Retinal pigment epithelial cell (primary cell): ENCODE measurements around the gene ZFYVE9.
"Not testable (repeated sequence)": the region's sequence is repeated elsewhere in the genome, so short reads cannot be mapped to it uniquely, and the experiment has no call there.

Source experiments
- DNase-seq: peaks from one replicate; pipeline ENCODE4 v3.0.0-alpha.2; 2010; ENCODE audit warnings: low read depth
- H3K4me3 ChIP-seq: 2 replicates; pipeline ENCODE4 v1.5.1; 2011; ENCODE audit warnings: mild to moderate bottlenecking, low read length, control low read depth, moderate library complexity
- CTCF ChIP-seq: conservative IDR thresholded peaks from 2 replicates; pipeline ENCODE4 v1.5.1; 2011; ENCODE audit warnings: low read depth, low read length, control low read depth, inconsistent platforms

The ZFYVE9 gene

DNA sequence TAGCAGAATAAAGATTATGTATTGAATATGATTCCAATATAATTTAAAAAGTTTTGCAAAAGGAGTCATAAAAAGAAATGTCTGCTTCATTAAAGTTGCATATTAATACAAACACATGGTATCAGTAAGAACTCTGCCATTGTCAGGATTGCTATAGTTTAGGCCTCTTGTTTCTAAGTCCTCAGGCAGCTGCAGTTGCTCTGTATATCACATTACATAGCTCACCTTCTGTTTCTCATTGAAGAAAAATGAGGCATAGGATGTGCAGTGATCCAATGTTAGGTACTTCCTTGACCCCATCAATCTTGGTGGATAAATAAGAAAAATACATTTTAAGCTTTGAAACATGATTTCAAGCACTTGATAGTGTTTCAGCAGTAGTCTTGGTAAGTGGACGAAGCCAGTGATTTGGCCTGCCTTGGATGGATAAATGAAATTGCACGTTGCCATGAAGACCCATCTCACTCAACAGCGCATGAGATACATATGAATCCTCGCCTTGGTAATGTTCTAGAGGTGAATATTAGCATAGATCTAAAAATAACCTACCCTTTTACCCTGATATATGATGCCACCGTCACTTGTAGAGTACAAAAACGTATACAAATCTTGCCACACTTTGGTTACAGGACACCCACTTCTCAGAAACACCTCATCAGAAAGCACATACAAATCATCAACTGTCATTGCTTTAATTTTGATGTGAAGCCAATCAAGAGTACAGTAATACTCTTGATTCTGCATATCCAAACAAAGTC lies 25.3 kb downstream of the ZFYVE9 start:
- H3K4me3 ChIP-seq, result no peak overlapping the region
- no peak for DNase-seq
- TF ChIP-seq CTCF, result no peak

GRCh38 chr1:52168373-52169080 lies 26.6 kb downstream of the ZFYVE9 start:
- H3K4me3 ChIP-seq, result no peak overlapping the region
- no peak for DNase-seq
- no peak for TF ChIP-seq CTCF

DNA sequence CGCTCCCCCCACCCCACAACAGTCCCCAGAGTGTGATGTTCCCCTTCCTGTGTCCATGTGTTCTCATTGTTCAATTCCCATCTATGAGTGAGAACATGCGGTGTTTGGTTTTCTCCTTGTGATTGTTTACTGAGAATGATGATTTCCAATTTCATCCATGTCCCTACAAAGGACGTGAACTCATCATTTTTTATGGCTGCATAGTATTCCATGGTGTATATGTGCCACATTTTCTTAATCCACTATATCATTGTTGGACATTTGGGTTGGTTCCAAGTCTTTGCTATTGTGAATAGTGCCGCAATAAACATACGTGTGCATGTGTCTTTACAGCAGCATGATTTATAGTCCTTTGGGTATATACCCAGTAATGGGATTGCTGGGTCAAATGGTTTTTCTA lies 29.3 kb downstream of the ZFYVE9 start:
- not testable (repeated sequence) for DNase-seq, H3K4me3 ChIP-seq

GRCh38 chr1:52179073-52179472 lies 37.2 kb downstream of the ZFYVE9 start:
- no peak for DNase-seq
- no peak for TF ChIP-seq CTCF
- no peak overlapping the region for H3K4me3 ChIP-seq

GRCh38 chr1:52180176-52180575 lies 38.3 kb downstream of the ZFYVE9 start:
- no peak overlapping the region for H3K4me3 ChIP-seq
- no peak for TF ChIP-seq CTCF
- DNase-seq, result no peak

DNA sequence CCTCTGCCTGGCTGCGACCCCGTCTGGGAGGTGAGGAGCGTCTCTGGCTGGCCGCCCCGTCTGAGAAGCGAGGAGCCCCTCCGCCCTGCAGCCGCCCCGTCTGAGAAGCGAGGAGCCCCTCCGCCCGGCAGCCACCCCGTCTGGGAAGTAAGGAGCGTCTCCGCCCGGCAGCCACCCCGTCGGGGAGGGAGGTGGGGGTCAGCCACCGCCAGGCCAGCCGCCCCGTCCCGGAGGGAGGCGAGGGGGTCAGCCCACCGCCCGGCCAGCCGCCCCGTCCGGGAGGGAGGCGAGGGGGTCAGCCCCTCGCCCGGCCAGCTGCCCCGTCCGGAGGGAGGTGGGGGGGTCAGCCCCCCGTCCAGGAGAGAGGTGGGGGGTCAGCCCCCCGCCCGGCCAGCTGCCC lies 39.9 kb downstream of the ZFYVE9 start:
- DNase-seq, H3K4me3 ChIP-seq: not testable (repeated sequence)

DNA sequence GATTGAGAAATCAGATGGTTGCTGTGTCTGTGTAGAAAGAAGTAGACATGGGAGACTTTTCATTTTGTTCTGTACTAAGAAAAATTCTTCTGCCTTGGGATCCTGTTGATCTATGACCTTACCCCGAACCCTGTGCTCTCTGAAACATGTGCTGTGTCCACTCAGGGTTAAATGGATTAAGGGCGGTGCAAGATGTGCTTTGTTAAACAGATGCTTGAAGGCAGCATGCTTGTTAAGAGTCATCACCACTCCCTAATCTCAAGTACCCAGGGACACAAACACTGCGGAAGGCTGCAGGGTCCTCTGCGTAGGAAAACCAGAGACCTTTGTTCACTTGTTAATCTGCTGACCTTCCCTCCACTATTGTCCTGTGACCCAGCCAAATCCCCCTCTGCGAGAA lies 40.4 kb downstream of the ZFYVE9 start:
- DNase-seq, H3K4me3 ChIP-seq: not testable (repeated sequence)

DNA sequence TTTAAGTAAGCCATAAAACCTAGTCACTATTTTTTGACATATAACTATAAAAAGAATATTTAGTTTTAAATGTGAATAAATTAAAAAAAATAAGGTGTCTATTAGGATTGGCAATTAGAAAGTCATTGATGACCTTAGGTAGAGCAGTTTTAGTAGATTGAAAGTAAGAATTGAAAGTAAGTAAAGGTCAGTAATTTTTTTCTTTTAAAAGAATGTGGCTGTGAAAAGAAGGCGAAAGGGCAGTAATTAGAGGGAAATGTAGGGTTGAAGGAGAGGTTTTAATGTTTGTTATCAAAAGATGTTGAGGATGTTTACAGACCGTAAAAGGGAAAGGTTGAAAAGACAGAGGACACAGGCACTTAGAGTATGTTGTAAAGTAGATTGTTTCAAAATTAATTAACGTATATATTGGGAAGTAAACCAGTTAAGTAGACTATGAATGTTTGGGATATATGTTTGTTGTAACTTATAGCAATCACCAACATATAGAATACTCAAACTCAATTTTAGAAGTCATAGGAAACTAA lies 41.0 kb downstream of the ZFYVE9 start:
- no peak for TF ChIP-seq CTCF
- DNase-seq, result no peak
- no peak overlapping the region for H3K4me3 ChIP-seq
